Endodermal cell (in vitro differentiated cells): ENCODE measurements around the gene ITPK1. TPM values are rescaled to one million over a fixed set of nuclear protein-coding genes. Genes with fewer than 3 reads are reported as not detected.

Source experiments
- DNase-seq: peaks from one replicate; pipeline ENCODE4 v3.0.0-alpha.2; 2017
- H3K27ac ChIP-seq: 2 replicates; pipeline ENCODE4 v1.5.1; 2013; ENCODE audit warnings: mild to moderate bottlenecking, low read depth, low read length, moderate library complexity
- H3K27me3 ChIP-seq: 2 replicates; pipeline ENCODE4 v1.6.1; 2013; ENCODE audit warnings: mild to moderate bottlenecking, low read length, moderate library complexity; ENCODE audit not compliant: insufficient read depth, control insufficient read depth, poor library complexity, severe bottlenecking
- H3K36me3 ChIP-seq: 2 replicates; pipeline ENCODE4 v1.7.0; 2013; ENCODE audit warnings: mild to moderate bottlenecking, low read length, moderate library complexity; ENCODE audit not compliant: control insufficient read depth, insufficient read depth
- H3K4me1 ChIP-seq: one replicate; pipeline ENCODE4 v1.7.0; 2013; ENCODE audit warnings: low read length; ENCODE audit not compliant: control insufficient read depth, insufficient read depth
- H3K4me3 ChIP-seq: 2 replicates; pipeline ENCODE4 v1.5.1; 2013; ENCODE audit warnings: mild to moderate bottlenecking, low read length, moderate library complexity
- H3K9ac ChIP-seq: 2 replicates; pipeline ENCODE4 v1.6.1; 2013; ENCODE audit warnings: mild to moderate bottlenecking, low read length, moderate library complexity; ENCODE audit not compliant: poor library complexity, severe bottlenecking; ENCODE audit errors: extremely low read depth
- H3K9me3 ChIP-seq: 2 replicates; pipeline ENCODE4 v1.6.1; 2013; ENCODE audit warnings: mild to moderate bottlenecking, low read length, moderate library complexity; ENCODE audit not compliant: control insufficient read depth
- H3K27ac Mint-ChIP-seq: 2 replicates; pipeline ENCODE4 v1.8.0; 2020; ENCODE audit warnings: mixed read lengths
- H3K27me3 Mint-ChIP-seq: 2 replicates; pipeline ENCODE4 v1.8.0; 2021; ENCODE audit warnings: mild to moderate bottlenecking, mixed read lengths; ENCODE audit not compliant: insufficient read depth
- H3K36me3 Mint-ChIP-seq: 2 replicates; pipeline ENCODE4 v1.8.0; 2020; ENCODE audit warnings: low read depth, mixed read lengths
- H3K4me1 Mint-ChIP-seq: 2 replicates; pipeline ENCODE4 v1.8.0; 2020; ENCODE audit warnings: mixed read lengths
- H3K4me3 Mint-ChIP-seq: 2 replicates; pipeline ENCODE4 v1.8.0; 2020; ENCODE audit warnings: mild to moderate bottlenecking, moderate library complexity, mixed read lengths
- H3K9me3 Mint-ChIP-seq: 2 replicates; pipeline ENCODE4 v1.8.0; 2020; ENCODE audit warnings: mild to moderate bottlenecking, mixed read lengths
- WGBS, 2 experiments: methylation state at CpG; one replicate each; pipeline versions ENCODE4 v1.1.5 to v1.1.7; 2013; ENCODE audit warnings: missing lambda C conversion rate in 2 of 2, mixed read lengths in 1 of 2; ENCODE audit not compliant: insufficient coverage in 1 of 2, insufficient read length in 1 of 2; 5-methylcytosine and 5-hydroxymethylcytosine counted together
- total RNA-seq, 2 donors: library from RNA; stranded (reverse); fragmentation: NEBNext Ultra II Directional in 1 of 2; extraction: Animal tissue kit (Norgen Biotek cat#: 25700) in 1 of 2; gene quantifications; 2 replicates in 1 of 2; 3 replicates in 1 of 2; pipeline ENCODE4 v1.2.1, GENCODE V29; 2021
- TF ChIP-seq, protein P1 (sequence below): fragments of 200-600 bp; sonication (generic); conservative IDR thresholded peaks from 2 replicates; pipeline ENCODE4 v1.5.0; 2021; ENCODE audit warnings: antibody characterized with exemption, mild to moderate bottlenecking

Gene ITPK1
- total RNA-seq, 2 donors from 2014 or later: 59.9 to 66.9 TPM

DNA sequence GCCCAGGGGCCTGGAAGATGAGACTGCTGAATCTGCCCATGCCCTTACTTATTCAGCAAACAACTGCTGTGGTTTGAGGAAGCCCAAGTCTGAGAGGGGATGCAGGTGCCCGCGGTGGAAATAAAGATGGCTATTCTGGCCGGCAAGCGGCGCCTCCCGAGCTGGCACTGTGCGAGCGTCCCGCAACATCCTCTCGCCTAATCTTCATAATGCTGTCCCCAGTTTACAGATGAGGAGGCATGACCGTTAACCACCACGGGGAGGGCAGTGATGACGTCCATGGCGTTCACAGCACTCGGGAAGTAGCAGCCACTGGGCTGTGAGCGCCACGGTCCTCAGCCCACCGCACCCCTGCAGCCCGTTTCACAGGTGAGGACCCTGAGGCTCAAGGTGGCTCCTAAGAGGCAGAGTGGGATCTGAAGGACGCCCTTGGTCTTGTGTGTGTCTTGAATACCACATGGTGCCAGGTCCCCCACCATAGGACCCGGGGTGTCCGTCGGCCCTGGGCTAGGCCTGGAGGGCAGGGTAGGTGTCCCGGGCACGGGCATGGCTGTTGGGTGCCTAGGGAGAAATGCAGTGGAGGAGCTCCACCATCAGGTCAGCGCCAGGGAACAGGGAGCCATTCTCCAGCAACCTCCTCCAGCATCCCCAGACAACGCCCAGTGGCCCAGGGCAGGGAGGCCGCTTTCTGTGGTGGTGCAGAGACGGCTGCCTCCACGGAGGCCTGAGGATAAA is 172.6 kb downstream of the ITPK1 start:
- TF ChIP-seq, protein P1, sequence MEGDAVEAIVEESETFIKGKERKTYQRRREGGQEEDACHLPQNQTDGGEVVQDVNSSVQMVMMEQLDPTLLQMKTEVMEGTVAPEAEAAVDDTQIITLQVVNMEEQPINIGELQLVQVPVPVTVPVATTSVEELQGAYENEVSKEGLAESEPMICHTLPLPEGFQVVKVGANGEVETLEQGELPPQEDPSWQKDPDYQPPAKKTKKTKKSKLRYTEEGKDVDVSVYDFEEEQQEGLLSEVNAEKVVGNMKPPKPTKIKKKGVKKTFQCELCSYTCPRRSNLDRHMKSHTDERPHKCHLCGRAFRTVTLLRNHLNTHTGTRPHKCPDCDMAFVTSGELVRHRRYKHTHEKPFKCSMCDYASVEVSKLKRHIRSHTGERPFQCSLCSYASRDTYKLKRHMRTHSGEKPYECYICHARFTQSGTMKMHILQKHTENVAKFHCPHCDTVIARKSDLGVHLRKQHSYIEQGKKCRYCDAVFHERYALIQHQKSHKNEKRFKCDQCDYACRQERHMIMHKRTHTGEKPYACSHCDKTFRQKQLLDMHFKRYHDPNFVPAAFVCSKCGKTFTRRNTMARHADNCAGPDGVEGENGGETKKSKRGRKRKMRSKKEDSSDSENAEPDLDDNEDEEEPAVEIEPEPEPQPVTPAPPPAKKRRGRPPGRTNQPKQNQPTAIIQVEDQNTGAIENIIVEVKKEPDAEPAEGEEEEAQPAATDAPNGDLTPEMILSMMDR: no peak
- Mint-ChIP-seq H3K4me3 (no peak overlapping the region), H3K27me3 (no peaks in the 10 kb centered on the region), H3K27ac (no peak overlapping the region), H3K4me1 (no peaks in the 10 kb centered on the region), H3K9me3 (no peaks in the 10 kb centered on the region), H3K36me3 (peaks cover 20% of the 10 kb centered on the region)
- Histone ChIP-seq H3K4me1 (no peaks in the 10 kb centered on the region), H3K27me3 (no peaks in the 10 kb centered on the region), H3K36me3 (no peaks in the 10 kb centered on the region), H3K27ac (no peak overlapping the region), H3K4me3 (no peak overlapping the region), H3K9me3 (no peaks in the 10 kb centered on the region), H3K9ac (no peak overlapping the region)
- 94 to 96% methylated on average over 22 to 30 of the region's 30 CpGs for WGBS, 2 experiments
- DNase-seq: no peak

DNA sequence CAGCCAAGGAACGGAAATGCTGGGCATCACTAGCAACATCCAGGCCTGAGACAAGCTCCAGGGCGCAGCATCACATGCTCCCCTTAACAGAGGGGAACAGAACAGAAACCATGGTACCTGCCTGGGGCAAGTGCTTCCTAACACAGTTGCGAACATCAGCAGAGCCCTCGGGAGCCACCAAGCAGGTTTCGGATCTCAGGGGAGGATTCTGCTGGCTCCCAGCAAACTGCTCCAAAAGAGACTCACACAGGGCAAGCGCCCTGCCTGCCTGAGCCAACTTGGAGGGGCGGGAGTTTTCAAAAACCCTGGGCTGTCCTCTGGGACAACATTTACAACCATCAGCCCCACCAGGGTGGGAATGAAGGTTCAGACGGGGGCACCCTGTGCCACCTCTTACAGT is 173.1 kb downstream of the ITPK1 start:
- no peaks in the 10 kb centered on the region for H3K4me1 ChIP-seq
- no peaks in the 10 kb centered on the region for H3K4me1 Mint-ChIP-seq
- no peaks in the 10 kb centered on the region for H3K27me3 ChIP-seq
- no peak overlapping the region for H3K27ac Mint-ChIP-seq
- no peaks in the 10 kb centered on the region for H3K9me3 Mint-ChIP-seq
- TF ChIP-seq, protein P1: no peak
- no peak overlapping the region for H3K4me3 Mint-ChIP-seq
- 94 to 95% methylated on average over 2 to 8 of the region's 8 CpGs for WGBS, 2 experiments
- DNase-seq: no peak
- no peak overlapping the region for H3K9ac ChIP-seq
- H3K9me3 ChIP-seq: no peaks in the 10 kb centered on the region
- H3K4me3 ChIP-seq: no peak overlapping the region
- peaks cover 17% of the 10 kb centered on the region for H3K36me3 Mint-ChIP-seq
- no peaks in the 10 kb centered on the region for H3K27me3 Mint-ChIP-seq
- H3K27ac ChIP-seq: no peak overlapping the region
- H3K36me3 ChIP-seq: no peaks in the 10 kb centered on the region

DNA sequence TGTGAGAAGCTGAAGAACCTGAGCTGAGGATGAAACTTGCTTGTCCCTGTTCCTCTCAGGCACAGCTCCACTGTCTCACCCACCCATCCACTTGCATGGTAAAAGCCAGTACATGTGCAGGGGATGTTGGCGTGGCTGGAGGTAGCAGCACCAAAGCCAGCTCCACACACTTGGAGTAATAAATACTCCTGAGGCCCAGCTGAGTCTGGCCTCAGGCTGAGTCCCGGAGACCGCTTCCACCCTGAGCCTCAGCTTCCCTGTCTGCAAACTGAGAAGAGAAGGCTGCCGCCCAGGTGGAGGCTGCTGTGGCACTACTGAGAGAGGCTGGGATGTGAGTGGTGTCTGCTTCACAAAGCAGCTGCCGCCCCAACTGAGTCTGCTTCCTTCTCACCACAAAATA is 173.6 kb downstream of the ITPK1 start:
- no peaks in the 10 kb centered on the region for H3K4me1 ChIP-seq
- Mint-ChIP-seq H3K9me3 (no peaks in the 10 kb centered on the region), H3K27me3 (no peaks in the 10 kb centered on the region), H3K36me3 (peaks cover 15% of the 10 kb centered on the region), H3K4me1 (no peaks in the 10 kb centered on the region), H3K27ac (no peak overlapping the region), H3K4me3 (no peak overlapping the region)
- DNase-seq: no peak
- TF ChIP-seq, protein P1: no peak
- no peaks in the 10 kb centered on the region for H3K27me3 ChIP-seq
- no peaks in the 10 kb centered on the region for H3K36me3 ChIP-seq
- no peak overlapping the region for H3K27ac ChIP-seq
- H3K9ac ChIP-seq: no peak overlapping the region
- no peaks in the 10 kb centered on the region for H3K9me3 ChIP-seq
- 87 to 100% methylated on average over 2 to 5 of the region's 5 CpGs for WGBS, 2 experiments
- H3K4me3 ChIP-seq: no peak overlapping the region
